ENCODE measurements around the gene SPEM3.
"Not testable (repeated sequence)": the region's sequence is repeated elsewhere in the genome, so short reads cannot be mapped to it uniquely, and the experiment has no call there.

SPEM3 gene

GRCh38 chr17:7443499-7444485, 15.1 kb downstream of the SPEM3 start:
- no peak for DNase-seq

- no peak for DNase-seq
Measured at GRCh38 chr17:7444682-7445618, 16.3 kb downstream of the SPEM3 start, which contains the start of gene CHRNB1. CHRNB1 (plus strand) TSS chr17:7445061; CDS start chr17:7445128, 67 bp downstream.

GRCh38 chr17:7445619-7445968, 16.9 kb downstream of the SPEM3 start:
- DNase-seq, result peak; percentile 35

GRCh38 chr17:7448461-7448860, 19.8 kb downstream of the SPEM3 start:
- no peak for DNase-seq

- DNase-seq, result no peak
Measured at GRCh38 chr17:7459961-7460545, 31.4 kb downstream of the SPEM3 start.

GRCh38 chr17:7460850-7461660, 32.4 kb downstream of the SPEM3 start:
- no peak for DNase-seq

GRCh38 chr17:7462474-7463371, 34.1 kb downstream of the SPEM3 start:
- DNase-seq, result no peak

DNA sequence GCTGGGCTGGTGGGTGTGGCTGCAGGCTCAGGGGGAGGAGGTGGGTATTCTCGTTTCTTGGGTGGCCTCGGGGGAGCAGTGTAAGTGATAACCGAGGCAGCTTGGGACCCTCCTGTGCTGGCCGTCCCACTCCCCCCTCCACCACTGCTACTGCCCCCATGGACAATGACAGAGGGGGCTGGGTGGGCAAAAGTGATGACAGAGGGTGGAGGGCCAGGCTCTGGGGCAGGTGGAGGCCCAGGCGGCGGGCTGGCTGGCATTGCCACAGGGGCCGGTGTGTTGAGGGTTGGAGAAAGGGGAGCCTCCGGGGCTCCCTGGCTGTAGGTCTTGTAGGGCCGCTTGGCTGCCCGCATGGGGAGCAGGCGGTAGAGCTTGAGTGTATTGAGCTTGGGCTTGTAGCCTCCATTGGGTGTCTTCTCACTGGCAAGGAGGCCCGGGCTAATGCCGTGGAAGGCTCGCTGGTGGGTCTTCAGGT, 34.8 kb downstream of the SPEM3 start:
- no peak for DNase-seq

GRCh38 chr17:7464081-7464480, 35.4 kb downstream of the SPEM3 start:
- no peak for DNase-seq

- DNase-seq, result no peak
Measured at GRCh38 chr17:7465597-7466275, 37.1 kb downstream of the SPEM3 start.

- DNase-seq, result no peak
Measured at GRCh38 chr17:7466318-7466638, 37.6 kb downstream of the SPEM3 start.

DNA sequence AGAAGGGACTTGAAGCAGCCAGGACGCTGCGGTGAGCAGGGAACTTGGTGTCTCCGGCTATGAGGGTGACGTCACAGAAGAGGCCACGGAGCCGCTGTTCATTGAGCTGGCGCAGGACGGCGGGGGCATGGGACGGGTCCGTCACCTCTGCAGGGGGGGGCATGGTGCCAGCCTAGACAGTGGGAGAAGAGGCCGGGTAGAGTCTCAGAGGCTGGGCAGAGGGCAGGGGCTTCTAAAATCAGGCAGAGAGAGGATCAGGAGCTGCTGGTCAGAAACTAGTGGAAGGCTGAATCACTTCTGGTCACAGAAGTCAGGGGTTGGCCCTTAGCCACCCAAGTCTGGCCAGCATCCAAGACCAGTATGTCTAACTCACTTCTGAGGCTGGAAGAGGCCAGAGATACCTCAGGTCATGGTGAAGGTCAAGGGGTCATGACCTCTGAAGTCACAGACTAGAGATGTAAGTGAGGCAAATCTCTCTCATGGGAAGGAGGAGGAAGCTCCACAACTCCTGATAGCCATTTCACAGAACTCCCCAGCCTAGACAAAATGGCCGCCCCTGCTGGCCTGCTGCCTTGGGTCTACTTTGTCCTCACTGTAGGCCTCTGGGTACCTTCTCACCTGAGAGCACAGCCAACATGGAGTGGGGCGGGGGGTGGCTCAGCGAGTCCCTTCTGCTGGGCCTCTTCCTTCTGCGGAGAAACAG, 38.1 kb downstream of the SPEM3 start:
- DNase-seq, result no peak

- no peak for DNase-seq
Measured at GRCh38 chr17:7467498-7467897, 38.8 kb downstream of the SPEM3 start.

- DNase-seq, result no peak
Measured at GRCh38 chr17:7468290-7468689, 39.6 kb downstream of the SPEM3 start.

DNA sequence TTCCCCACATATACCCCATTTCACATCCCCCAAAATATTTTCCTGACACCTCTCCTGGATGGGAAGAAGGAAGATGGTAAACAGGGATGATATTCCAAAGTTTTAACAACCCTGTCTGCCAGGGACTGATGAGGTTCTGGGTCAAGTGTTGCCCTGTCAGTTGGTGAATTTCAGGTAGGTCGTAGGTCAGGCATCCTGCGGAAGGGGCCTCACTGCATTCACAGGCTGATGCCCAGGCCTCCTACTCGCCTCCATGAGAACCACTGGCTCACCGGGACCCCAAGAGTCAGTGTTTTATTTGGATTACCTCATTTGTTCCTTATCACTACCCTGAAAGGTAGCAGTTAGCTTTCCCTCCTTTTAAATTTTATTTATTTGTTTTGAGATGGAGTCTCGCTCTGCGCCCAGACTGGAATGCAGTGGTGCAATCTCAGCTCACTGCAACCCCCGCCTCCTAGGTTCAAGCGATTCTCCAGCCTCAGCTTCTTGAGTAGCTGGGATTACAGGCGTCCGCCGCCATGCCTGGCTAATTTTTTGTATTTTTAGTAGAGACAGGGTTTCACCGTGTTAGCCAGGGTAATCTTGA, 40.2 kb downstream of the SPEM3 start:
- no peak for DNase-seq

GRCh38 chr17:7469843-7470242, 41.2 kb downstream of the SPEM3 start:
- DNase-seq, result not testable (repeated sequence)

- DNase-seq, result not testable (repeated sequence)
Measured at GRCh38 chr17:7470457-7470973, 41.9 kb downstream of the SPEM3 start.

GRCh38 chr17:7471729-7472128, 43.1 kb downstream of the SPEM3 start:
- DNase-seq, result no peak

DNA sequence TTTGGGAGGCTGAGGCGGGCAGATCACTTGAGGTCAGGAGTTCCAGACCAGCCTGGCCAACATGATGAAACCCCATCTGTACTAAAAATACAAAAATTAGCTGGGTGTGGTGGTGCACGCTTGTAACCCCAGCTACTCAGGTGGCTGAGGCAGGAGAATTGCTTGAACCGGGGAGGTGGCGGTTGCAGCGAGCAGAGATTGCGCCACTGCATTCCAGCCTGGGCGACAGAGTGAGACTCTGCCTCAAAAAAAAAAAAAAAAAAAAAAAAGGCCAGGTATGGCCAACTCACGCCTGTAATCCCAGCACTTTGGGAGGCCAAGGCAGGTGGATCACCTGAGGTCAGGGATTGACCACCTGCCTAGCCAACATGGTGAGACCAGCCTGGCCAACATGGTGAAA, 46.1 kb downstream of the SPEM3 start:
- DNase-seq, result not testable (repeated sequence)
